K562 treated with DMSO at 1 percent for 24 hours (cell line): Measurements from ENCODE around the gene IFI44L. TPM values are rescaled to one million over a fixed set of nuclear protein-coding genes. Genes with fewer than 3 reads are reported as not detected.

Experiments
- total RNA-seq: library from RNA; unstranded; fragments of 300-600 nt; gene quantifications from 2 replicates; pipeline ENCODE4 v1.2.3, GENCODE V29; 2022; ENCODE audit warnings: low read depth; ENCODE audit not compliant: insufficient read depth

The IFI44L gene
- total RNA-seq = not detected in 2 replicates

DNA sequence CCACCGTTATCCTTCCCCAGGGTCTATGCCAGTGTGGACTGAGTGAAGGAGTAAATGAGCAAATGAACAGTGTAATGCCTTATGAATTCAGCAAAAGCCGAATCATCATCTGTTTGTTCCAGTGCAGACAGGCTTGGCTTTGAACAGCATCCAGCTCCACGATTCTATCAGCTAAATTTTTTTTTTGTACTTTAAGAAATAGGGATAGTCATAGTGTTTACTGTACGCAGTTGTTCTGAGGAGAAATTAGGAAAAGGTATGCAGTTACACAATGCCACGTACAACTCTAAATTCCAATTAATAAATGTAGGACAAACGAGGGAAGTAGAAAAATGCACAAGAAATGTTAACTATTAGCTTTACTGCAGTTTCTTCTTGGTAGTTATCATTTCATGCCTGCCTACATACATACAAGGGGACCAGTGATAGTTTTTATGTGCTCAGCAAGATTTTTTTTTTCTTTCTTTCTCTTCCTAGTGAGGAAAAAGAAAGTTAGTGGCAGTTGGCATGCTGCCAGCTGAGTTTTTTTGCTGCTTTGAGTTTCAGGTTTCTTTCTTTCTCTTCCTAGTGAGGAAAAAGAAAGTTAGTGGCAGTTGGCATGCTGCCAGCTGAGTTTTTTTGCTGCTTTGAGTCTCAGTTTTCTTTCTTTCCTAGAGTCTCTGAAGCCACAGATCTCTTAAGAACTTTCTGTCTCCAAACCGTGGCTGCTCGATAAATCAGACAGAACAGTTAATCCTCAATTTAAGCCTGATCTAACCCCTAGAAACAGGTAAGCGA lies at the start of gene IFI44L:
Gene IFI44L, plus strand, starts transcription at position 646 of the 777 bp plus-strand sequence. CDS start 7,468 bp downstream, outside the sequence.

DNA sequence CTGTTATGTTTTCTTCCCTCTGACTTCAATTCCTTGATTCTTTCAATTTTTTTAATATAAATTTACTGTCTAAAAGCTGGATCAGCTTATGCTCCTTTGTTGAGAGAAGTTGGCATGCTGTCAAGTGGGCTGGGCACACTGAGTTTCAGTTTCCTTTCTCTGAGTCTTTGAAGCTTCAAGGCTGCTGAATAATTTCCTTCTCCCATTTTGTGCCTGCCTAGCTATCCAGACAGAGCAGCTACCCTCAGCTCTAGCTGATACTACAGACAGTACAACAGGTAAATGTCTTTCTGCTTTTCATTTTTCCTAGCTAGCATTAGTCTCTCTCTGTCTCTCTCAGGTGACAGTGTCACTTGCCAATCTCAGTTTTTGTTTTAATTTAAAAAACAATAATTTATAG lies 29.4 kb downstream of the IFI44L start, which contains the start of gene IFI44:
Gene IFI44, plus strand, starts transcription at position 204 of the 400 bp plus-strand sequence. CDS start 365 bp downstream, outside the sequence.

Other genes with a start within 250 kb of the IFI44L start
- gene PTGFR, start 129.5 kb upstream of the IFI44L start, total RNA-seq = not detected in 2 replicates
- gene IFI44, start 29.4 kb downstream of the IFI44L start, total RNA-seq = not detected in 2 replicates